Measurements from ENCODE around the gene ARID1B. TPM values are rescaled to one million over a fixed set of nuclear protein-coding genes. Genes with fewer than 3 reads are reported as not detected.

ARID1B gene
- total and polyA plus RNA-seq, 10 donors = 17.7 to 223 (median 141) TPM

DNA sequence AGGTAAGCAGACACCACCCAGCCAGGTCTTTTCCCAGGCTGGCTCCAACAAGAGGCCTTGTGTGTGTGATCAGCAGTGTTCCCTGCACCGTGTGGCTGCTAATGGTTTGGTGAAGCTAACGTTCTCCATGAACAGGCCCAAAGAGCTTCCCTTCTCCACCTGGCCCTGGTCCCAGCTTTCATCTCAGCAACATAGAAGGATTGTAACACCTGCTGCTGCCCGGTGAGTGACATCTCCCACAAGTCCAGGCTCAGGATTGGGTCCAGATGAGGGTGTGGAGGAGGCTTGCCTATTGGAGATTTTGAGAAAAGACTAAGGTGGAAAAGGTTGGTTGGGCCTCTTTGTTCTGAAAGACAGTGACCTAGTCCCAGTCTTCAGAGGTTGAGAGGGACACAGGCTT is 456.5 kb downstream of the ARID1B start:
- intact Hi-C loops (cut with DNase I; ENCODE audit: low total_unique reads) = no loop called here
- Histone ChIP-seq H3K27me3 (replicated peaks in 1 of 7) (peaks cover 2 to 77% (median 43%) of the 10 kb centered on the region in 7 donors), H3K27ac (no peak overlapping the region), H3K4me3 (no peak overlapping the region), H3K9me3 (no peaks in the 10 kb centered on the region), H3K36me3 (no peaks in the 10 kb centered on the region), H3K4me1 (peaks cover 7 to 29% (median 19%) of the 10 kb centered on the region in 6 donors)
- WGBS, 5 donors = 80 to 95% (median 91%) methylated on average over 3 of the region's 3 CpGs
- DNase-seq = no peak
- TF ChIP-seq POLR2A (IDR thresholded peaks at IDR 0.05) (no peak), CTCF (IDR thresholded peaks at IDR 0.05 in 8 of 11, conservative IDR thresholded peaks at IDR 0.05 in 3 of 11) (no peak), POLR2AphosphoS5 (IDR thresholded peaks at IDR 0.05) (no peak)

GRCh38 chr6:157235600-157236039 is 458.4 kb downstream of the ARID1B start:
- intact Hi-C loops (cut with DNase I; ENCODE audit: low total_unique reads) = no loop called here
- no peaks in the 10 kb centered on the region for H3K9me3 ChIP-seq
- peaks cover 2 to 78% (median 43%) of the 10 kb centered on the region in 7 donors for H3K27me3 ChIP-seq (replicated peaks in 1 of 7)
- peaks cover 7 to 35% (median 23%) of the 10 kb centered on the region in 6 donors for H3K4me1 ChIP-seq
- TF ChIP-seq POLR2AphosphoS5 (IDR thresholded peaks at IDR 0.05) = peak in 2 of 3 donors; percentile 39 to 74
- TF ChIP-seq POLR2A (IDR thresholded peaks at IDR 0.05) = no peak
- peak in 10 of 11 experiments; percentile 16 to 68 (median 44) for TF ChIP-seq CTCF (IDR thresholded peaks at IDR 0.05 in 8 of 11, conservative IDR thresholded peaks at IDR 0.05 in 3 of 11)
- peak overlapping the region; percentile 39 to 75 (median 45) for H3K4me3 ChIP-seq
- no peaks in the 10 kb centered on the region for H3K36me3 ChIP-seq
- WGBS, 5 donors = 0 to 5% (median 2%) methylated on average over 18 to 28 of the region's 28 CpGs
- H3K27ac ChIP-seq = peak overlapping the region in 7 of 8 donors; percentile 51 to 73 (median 70)
- peak; percentile 82 for DNase-seq

GRCh38 chr6:157236040-157236725 is 459.0 kb downstream of the ARID1B start:
- peak overlapping the region; percentile 39 to 75 (median 45) for H3K4me3 ChIP-seq
- TF ChIP-seq POLR2AphosphoS5 (IDR thresholded peaks at IDR 0.05) (peak in 1 of 3 donors; percentile 10), CTCF (IDR thresholded peaks at IDR 0.05 in 8 of 11, conservative IDR thresholded peaks at IDR 0.05 in 3 of 11) (no peak)
- H3K27me3 ChIP-seq (replicated peaks in 1 of 7) = peaks cover 2 to 78% (median 43%) of the 10 kb centered on the region in 7 donors
- WGBS, 5 donors = 2 to 5% (median 3%) methylated on average over 33 to 76 of the region's 76 CpGs
- H3K9me3 ChIP-seq = no peaks in the 10 kb centered on the region
- DNase-seq = peak; percentile 80
- no peaks in the 10 kb centered on the region for H3K36me3 ChIP-seq
- intact Hi-C loops (cut with DNase I; ENCODE audit: low total_unique reads) = no loop called here
- H3K27ac ChIP-seq = peak overlapping the region in 7 of 8 donors; percentile 51 to 73 (median 70)
- H3K4me1 ChIP-seq = peaks cover 7 to 39% (median 24%) of the 10 kb centered on the region in 6 donors

DNA sequence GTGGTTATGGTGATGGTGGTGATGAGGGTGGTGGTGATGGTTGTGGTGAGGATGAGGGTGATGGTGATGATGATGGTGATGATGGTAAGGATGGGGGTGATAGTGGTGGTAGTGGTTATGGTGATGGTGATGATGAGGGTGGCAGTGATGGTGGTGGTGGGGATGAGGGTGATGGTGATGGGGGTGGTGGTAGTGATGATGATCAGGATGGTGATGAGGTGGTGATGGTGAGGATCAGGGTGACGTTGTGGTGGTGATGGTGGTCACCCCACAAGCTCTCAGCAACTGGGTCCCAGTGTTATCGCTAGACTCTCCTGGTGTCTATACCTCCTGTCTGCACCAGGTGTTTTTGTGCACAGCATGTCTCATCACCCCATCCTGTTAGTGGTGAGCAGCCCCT is 461.2 kb downstream of the ARID1B start:
- peaks cover 2 to 70% (median 37%) of the 10 kb centered on the region in 7 donors for H3K27me3 ChIP-seq (replicated peaks in 1 of 7)
- intact Hi-C loops (cut with DNase I; ENCODE audit: low total_unique reads) = no loop called here
- peak; percentile 8 for DNase-seq
- H3K4me3 ChIP-seq = no peak overlapping the region
- TF ChIP-seq POLR2AphosphoS5 (IDR thresholded peaks at IDR 0.05) = no peak
- no peak for TF ChIP-seq POLR2A (IDR thresholded peaks at IDR 0.05)
- TF ChIP-seq CTCF (IDR thresholded peaks at IDR 0.05 in 8 of 11, conservative IDR thresholded peaks at IDR 0.05 in 3 of 11) = no peak
- H3K4me1 ChIP-seq = peaks cover 7 to 39% (median 24%) of the 10 kb centered on the region in 6 donors
- H3K27ac ChIP-seq = peak overlapping the region in 1 of 8 donors; percentile 70
- no peaks in the 10 kb centered on the region for H3K9me3 ChIP-seq
- H3K36me3 ChIP-seq = no peaks in the 10 kb centered on the region
- 85 to 94% (median 92%) methylated on average over 2 of the region's 2 CpGs for WGBS, 5 donors
